HEK293 (cell line): Measurements from ENCODE around the gene HECA.

Experiments used
- EGR2 ChIP-seq: fragments of 450-650 bp; formaldehyde crosslinking; IDR thresholded peaks from 2 replicates; pipeline ENCODE4 v1.5.1; 2016; ENCODE audit warnings: low read depth, missing biosample characterization, missing genetic modification characterization
- GLIS1 ChIP-seq: fragments of 450-650 bp; formaldehyde crosslinking; IDR thresholded peaks from 2 replicates; pipeline ENCODE4 v1.5.1; 2016; ENCODE audit warnings: missing biosample characterization, missing genetic modification characterization
- GLIS2 ChIP-seq: fragments of 450-650 bp; formaldehyde crosslinking; IDR thresholded peaks from 2 replicates; pipeline ENCODE4 v1.5.1; 2016; ENCODE audit warnings: missing biosample characterization, missing genetic modification characterization
- INSM2 ChIP-seq: fragments of 450-650 bp; formaldehyde crosslinking; IDR thresholded peaks from 2 replicates; pipeline ENCODE4 v1.5.1; 2016; ENCODE audit warnings: missing biosample characterization, missing genetic modification characterization
- KLF16 ChIP-seq: fragments of 450-650 bp; formaldehyde crosslinking; IDR thresholded peaks from 2 replicates; pipeline ENCODE4 v1.5.1; 2017; ENCODE audit warnings: missing biosample characterization, missing genetic modification characterization
- PRDM4 ChIP-seq: fragments of 450-650 bp; formaldehyde crosslinking; IDR thresholded peaks from 2 replicates; pipeline ENCODE4 v1.5.1; 2017; ENCODE audit warnings: missing biosample characterization, missing genetic modification characterization
- SETDB1 ChIP-seq: IDR thresholded peaks from one replicate; pipeline ENCODE4 v1.6.1; 2017; ENCODE audit warnings: mild to moderate bottlenecking, low read length, moderate library complexity, mixed read lengths; ENCODE audit not compliant: insufficient read length
- ZBTB49 ChIP-seq: fragments of 450-650 bp; formaldehyde crosslinking; IDR thresholded peaks from 2 replicates; pipeline ENCODE4 v1.5.1; 2016; ENCODE audit warnings: missing biosample characterization, missing genetic modification characterization, low read depth
- ZBTB8A ChIP-seq: fragments of 450-650 bp; formaldehyde crosslinking; IDR thresholded peaks from 2 replicates; pipeline ENCODE4 v1.5.1; 2016; ENCODE audit warnings: missing biosample characterization, missing genetic modification characterization
- ZEB2 ChIP-seq: fragments of 450-650 bp; formaldehyde crosslinking; IDR thresholded peaks from 2 replicates; pipeline ENCODE4 v1.5.1; 2016; ENCODE audit warnings: missing biosample characterization, missing genetic modification characterization
- ZFHX2 ChIP-seq: fragments of 450-650 bp; formaldehyde crosslinking; conservative IDR thresholded peaks from 2 replicates; pipeline ENCODE4 v1.5.1; 2016; ENCODE audit warnings: missing biosample characterization, missing genetic modification characterization
- ZNF140 ChIP-seq: fragments of 450-650 bp; formaldehyde crosslinking; IDR thresholded peaks from 2 replicates; pipeline ENCODE4 v1.5.1; 2016; ENCODE audit warnings: missing biosample characterization, missing genetic modification characterization
- ZNF157 ChIP-seq: fragments of 450-650 bp; formaldehyde crosslinking; IDR thresholded peaks from 2 replicates; pipeline ENCODE4 v1.5.1; 2016; ENCODE audit warnings: missing biosample characterization, missing genetic modification characterization
- ZNF311 ChIP-seq: fragments of 450-650 bp; formaldehyde crosslinking; IDR thresholded peaks from 2 replicates; pipeline ENCODE4 v1.5.1; 2017; ENCODE audit warnings: missing biosample characterization, missing genetic modification characterization, borderline replicate concordance
- ZNF324 ChIP-seq: fragments of 450-650 bp; formaldehyde crosslinking; IDR thresholded peaks from 2 replicates; pipeline ENCODE4 v1.5.1; 2016; ENCODE audit warnings: missing biosample characterization, missing genetic modification characterization
- ZNF423 ChIP-seq: fragments of 450-650 bp; formaldehyde crosslinking; IDR thresholded peaks from 2 replicates; pipeline ENCODE4 v1.5.1; 2016; ENCODE audit warnings: missing biosample characterization, missing genetic modification characterization
- ZNF514 ChIP-seq: fragments of 450-650 bp; formaldehyde crosslinking; IDR thresholded peaks from 2 replicates; pipeline ENCODE4 v1.5.1; 2016; ENCODE audit warnings: missing biosample characterization, missing genetic modification characterization
- ZNF521 ChIP-seq: fragments of 450-650 bp; formaldehyde crosslinking; IDR thresholded peaks from 2 replicates; pipeline ENCODE4 v1.5.1; 2017; ENCODE audit warnings: missing biosample characterization, mild to moderate bottlenecking, missing genetic modification characterization
- ZNF555 ChIP-seq: fragments of 450-650 bp; formaldehyde crosslinking; conservative IDR thresholded peaks from 2 replicates; pipeline ENCODE4 v1.5.1; 2017; ENCODE audit warnings: missing biosample characterization, mild to moderate bottlenecking, missing genetic modification characterization, inconsistent platforms
- ZNF596 ChIP-seq: fragments of 450-650 bp; IDR thresholded peaks from 2 replicates; pipeline ENCODE4 v1.5.0; 2018; ENCODE audit warnings: missing biosample characterization, mild to moderate bottlenecking, missing genetic modification characterization, moderate library complexity
- ZNF664 ChIP-seq: fragments of 450-650 bp; formaldehyde crosslinking; IDR thresholded peaks from 2 replicates; pipeline ENCODE4 v1.5.1; 2016; ENCODE audit warnings: missing biosample characterization, missing genetic modification characterization
- ZNF670 ChIP-seq: fragments of 450-650 bp; formaldehyde crosslinking; IDR thresholded peaks from 2 replicates; pipeline ENCODE4 v1.5.1; 2016; ENCODE audit warnings: missing biosample characterization, missing genetic modification characterization, low read depth
- ZNF837 ChIP-seq: fragments of 450-650 bp; formaldehyde crosslinking; IDR thresholded peaks from 2 replicates; pipeline ENCODE4 v1.5.1; 2016; ENCODE audit warnings: missing biosample characterization, missing genetic modification characterization
- ZSCAN23 ChIP-seq: fragments of 450-650 bp; formaldehyde crosslinking; IDR thresholded peaks from 2 replicates; pipeline ENCODE4 v1.5.1; 2016; ENCODE audit warnings: missing biosample characterization, missing genetic modification characterization
- TF ChIP-seq, protein P1 (sequence below): fragments of 450-650 bp; formaldehyde crosslinking; IDR thresholded peaks from 2 replicates; pipeline ENCODE4 v1.5.1; 2016; ENCODE audit warnings: missing biosample characterization, missing genetic modification characterization
- TF ChIP-seq, protein P2 (sequence below): fragments of 450-650 bp; formaldehyde crosslinking; IDR thresholded peaks from 2 replicates; pipeline ENCODE4 v1.5.1; 2016; ENCODE audit warnings: missing biosample characterization, missing genetic modification characterization
- TF ChIP-seq, protein P3 (sequence below): fragments of 450-650 bp; formaldehyde crosslinking; IDR thresholded peaks from 2 replicates; pipeline ENCODE4 v1.5.1; 2016; ENCODE audit warnings: missing biosample characterization, missing genetic modification characterization, borderline replicate concordance

HECA gene

DNA sequence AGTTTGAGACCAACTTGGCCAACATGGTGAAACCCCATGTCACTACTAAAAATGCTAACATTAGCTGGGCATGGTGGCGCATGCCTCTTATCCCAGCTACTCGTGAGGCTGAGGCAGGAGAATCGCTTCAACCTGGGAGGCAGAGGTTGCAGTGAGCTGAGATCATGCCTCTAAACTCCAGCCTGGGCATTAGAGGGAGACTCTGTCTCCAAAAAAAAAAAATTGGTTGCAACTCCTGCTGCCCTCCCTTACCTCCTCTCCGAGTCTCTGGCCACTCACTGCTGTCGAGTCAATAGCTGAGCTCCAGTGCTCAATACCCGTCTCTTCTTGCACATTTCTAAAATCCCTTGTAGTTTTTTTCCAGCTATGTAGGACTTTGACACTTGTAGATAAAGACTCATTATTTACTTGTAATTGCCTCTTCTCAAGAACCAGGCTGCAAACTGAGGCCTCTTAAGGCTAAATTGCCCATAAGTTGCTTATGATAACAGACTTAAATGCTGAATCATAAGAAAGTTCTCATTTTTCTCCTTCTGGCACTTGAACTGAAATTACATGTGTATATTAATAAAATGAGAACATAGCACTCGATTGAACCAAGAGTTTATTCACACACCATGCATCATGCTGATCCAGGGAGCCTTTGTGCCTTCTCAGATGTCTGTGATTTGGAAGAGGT, 13.8 kb downstream of the HECA start (continued):
- TF ChIP-seq ZEB2 (0 out of 2 replicates have a peak, but pooled peaks have one; percentile 49), ZNF555 (tag by site-specific recombination) (no peak), ZFHX2 (tag by site-specific recombination) (no peak), INSM2 (tag by site-specific recombination) (peak; percentile 36; the same call in 1 of the 2 replicates), ZNF664 (tag by site-specific recombination) (no peak), PRDM4 (tag by site-specific recombination) (no peak), ZNF670 (tag by site-specific recombination) (no peak), KLF16 (tag by site-specific recombination) (no peak), SETDB1 (no peak), ZSCAN23 (tag by site-specific recombination) (no peak), ZBTB8A (tag by site-specific recombination) (peak; percentile 31; the same call in 1 of the 2 replicates), EGR2 (tag by site-specific recombination) (no peak), ZNF423 (tag by site-specific recombination) (no peak), ZNF514 (no peak), ZNF140 (no peak), ZNF521 (no peak), ZNF596 (tag by site-specific recombination) (no peak), ZBTB49 (tag by site-specific recombination) (no peak), GLIS1 (0 out of 2 replicates have a peak, but pooled peaks have one; percentile 14), ZNF311 (no peak), ZNF324 (tag by site-specific recombination) (no peak), ZNF157 (no peak), ZNF837 (no peak), GLIS2 (tag by site-specific recombination) (no peak)
- TF ChIP-seq, protein P1, sequence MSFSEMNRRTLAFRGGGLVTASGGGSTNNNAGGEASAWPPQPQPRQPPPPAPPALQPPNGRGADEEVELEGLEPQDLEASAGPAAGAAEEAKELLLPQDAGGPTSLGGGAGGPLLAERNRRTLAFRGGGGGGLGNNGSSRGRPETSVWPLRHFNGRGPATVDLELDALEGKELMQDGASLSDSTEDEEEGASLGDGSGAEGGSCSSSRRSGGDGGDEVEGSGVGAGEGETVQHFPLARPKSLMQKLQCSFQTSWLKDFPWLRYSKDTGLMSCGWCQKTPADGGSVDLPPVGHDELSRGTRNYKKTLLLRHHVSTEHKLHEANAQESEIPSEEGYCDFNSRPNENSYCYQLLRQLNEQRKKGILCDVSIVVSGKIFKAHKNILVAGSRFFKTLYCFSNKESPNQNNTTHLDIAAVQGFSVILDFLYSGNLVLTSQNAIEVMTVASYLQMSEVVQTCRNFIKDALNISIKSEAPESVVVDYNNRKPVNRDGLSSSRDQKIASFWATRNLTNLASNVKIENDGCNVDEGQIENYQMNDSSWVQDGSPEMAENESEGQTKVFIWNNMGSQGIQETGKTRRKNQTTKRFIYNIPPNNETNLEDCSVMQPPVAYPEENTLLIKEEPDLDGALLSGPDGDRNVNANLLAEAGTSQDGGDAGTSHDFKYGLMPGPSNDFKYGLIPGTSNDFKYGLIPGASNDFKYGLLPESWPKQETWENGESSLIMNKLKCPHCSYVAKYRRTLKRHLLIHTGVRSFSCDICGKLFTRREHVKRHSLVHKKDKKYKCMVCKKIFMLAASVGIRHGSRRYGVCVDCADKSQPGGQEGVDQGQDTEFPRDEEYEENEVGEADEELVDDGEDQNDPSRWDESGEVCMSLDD (tag by site-specific recombination): no peak
- TF ChIP-seq, protein P2, sequence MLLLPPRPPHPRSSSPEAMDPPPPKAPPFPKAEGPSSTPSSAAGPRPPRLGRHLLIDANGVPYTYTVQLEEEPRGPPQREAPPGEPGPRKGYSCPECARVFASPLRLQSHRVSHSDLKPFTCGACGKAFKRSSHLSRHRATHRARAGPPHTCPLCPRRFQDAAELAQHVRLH: no peak
- TF ChIP-seq, protein P3, sequence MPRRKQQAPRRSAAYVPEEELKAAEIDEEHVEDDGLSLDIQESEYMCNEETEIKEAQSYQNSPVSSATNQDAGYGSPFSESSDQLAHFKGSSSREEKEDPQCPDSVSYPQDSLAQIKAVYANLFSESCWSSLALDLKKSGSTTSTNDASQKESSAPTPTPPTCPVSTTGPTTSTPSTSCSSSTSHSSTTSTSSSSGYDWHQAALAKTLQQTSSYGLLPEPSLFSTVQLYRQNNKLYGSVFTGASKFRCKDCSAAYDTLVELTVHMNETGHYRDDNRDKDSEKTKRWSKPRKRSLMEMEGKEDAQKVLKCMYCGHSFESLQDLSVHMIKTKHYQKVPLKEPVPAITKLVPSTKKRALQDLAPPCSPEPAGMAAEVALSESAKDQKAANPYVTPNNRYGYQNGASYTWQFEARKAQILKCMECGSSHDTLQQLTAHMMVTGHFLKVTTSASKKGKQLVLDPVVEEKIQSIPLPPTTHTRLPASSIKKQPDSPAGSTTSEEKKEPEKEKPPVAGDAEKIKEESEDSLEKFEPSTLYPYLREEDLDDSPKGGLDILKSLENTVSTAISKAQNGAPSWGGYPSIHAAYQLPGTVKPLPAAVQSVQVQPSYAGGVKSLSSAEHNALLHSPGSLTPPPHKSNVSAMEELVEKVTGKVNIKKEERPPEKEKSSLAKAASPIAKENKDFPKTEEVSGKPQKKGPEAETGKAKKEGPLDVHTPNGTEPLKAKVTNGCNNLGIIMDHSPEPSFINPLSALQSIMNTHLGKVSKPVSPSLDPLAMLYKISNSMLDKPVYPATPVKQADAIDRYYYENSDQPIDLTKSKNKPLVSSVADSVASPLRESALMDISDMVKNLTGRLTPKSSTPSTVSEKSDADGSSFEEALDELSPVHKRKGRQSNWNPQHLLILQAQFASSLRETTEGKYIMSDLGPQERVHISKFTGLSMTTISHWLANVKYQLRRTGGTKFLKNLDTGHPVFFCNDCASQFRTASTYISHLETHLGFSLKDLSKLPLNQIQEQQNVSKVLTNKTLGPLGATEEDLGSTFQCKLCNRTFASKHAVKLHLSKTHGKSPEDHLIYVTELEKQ (tag by site-specific recombination): 0 out of 2 replicates have a peak, but pooled peaks have one; percentile 16
